Measurements from ENCODE around the gene HIPK3.
"Not testable (repeated sequence)": the region's sequence is repeated elsewhere in the genome, so short reads cannot be mapped to it uniquely, and the experiment has no call there.

The HIPK3 gene

DNA sequence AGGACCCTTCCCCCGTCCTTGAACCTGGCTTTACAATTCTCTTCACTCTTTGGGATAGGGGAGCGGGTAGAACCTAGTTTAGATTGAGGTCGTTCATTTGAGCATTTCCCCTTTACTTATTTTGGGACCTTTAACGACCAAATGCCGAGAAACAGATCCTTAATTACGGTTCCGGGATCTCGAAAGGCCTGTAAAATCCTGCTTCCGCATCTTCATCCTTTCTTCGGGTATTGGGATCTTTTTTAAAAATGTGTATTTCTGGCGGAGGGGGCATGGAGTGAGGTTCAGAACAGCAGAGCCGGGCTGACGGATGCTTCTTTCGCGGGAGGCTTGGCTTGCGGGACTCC, 395 bp upstream of the HIPK3 start:
- DNase-seq, result no peak
- TF ChIP-seq CTCF (IDR thresholded peaks at IDR 0.05; ENCODE audit: low read depth, low read length, missing control alignments), result no peak
- in situ Hi-C loops (cut with HindIII; ENCODE audit: low pct_ligation_motif_present, low sequenced_read_pairs), result no loop called here
- H3K27ac ChIP-seq, result peak overlapping the region; percentile 99
- no peaks in the 10 kb centered on the region for H3K36me3 ChIP-seq (replicated peaks)
- peak overlapping the region; percentile 90 for H3K4me3 ChIP-seq (ENCODE audit: low read depth, low read length)
- H3K27me3 ChIP-seq (replicated peaks), result no peaks in the 10 kb centered on the region

- H3K27ac ChIP-seq, result peak overlapping the region; percentile 99
- H3K27me3 ChIP-seq (replicated peaks), result no peaks in the 10 kb centered on the region
- peak; percentile 69 for DNase-seq
- H3K36me3 ChIP-seq (replicated peaks), result no peaks in the 10 kb centered on the region
- H3K4me3 ChIP-seq (ENCODE audit: low read depth, low read length), result peak overlapping the region; percentile 90
- in situ Hi-C loops (cut with HindIII; ENCODE audit: low pct_ligation_motif_present, low sequenced_read_pairs), result no loop called here
- peak; percentile 24 for TF ChIP-seq CTCF (IDR thresholded peaks at IDR 0.05; ENCODE audit: low read depth, low read length, missing control alignments)
Observed at GRCh38 chr11:33257897-33258630, 883 bp downstream of the HIPK3 start.

DNA sequence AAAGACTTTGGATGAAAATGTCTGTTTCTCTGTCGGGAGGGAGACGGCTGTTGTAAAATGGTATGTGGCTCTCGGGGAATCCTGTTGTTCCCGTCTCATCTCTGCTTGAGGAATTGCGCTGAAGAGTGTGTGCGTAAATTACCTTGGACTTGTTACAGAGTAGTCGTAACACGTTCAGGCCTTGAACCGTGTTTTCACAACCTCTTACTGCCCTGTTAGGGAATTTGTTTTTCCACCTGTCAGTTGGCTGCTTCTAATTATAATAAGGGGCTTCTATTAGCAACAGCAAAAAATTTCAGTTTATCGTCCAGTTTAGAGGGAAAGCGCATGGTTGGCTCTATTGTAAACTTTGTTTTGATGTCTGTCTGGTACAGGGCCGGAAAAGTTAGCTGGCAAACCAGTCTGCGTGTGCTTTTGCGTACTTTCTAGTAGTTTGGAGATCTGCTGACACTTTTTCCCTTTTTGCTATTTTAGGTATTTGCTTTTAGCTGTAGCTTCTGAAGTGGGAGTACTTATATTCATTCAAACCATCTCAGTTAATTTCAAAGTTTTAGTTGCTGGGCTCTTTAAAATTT, 1.5 kb downstream of the HIPK3 start:
- no peaks in the 10 kb centered on the region for H3K36me3 ChIP-seq (replicated peaks)
- H3K4me3 ChIP-seq (ENCODE audit: low read depth, low read length), result peak overlapping the region; percentile 90
- H3K27ac ChIP-seq, result peak overlapping the region; percentile 99
- H3K27me3 ChIP-seq (replicated peaks), result no peaks in the 10 kb centered on the region
- TF ChIP-seq CTCF (IDR thresholded peaks at IDR 0.05; ENCODE audit: low read depth, low read length, missing control alignments), result no peak
- in situ Hi-C loops (cut with HindIII; ENCODE audit: low pct_ligation_motif_present, low sequenced_read_pairs), result no loop called here
- peak; percentile 39 for DNase-seq

- DNase-seq, result no peak
- in situ Hi-C loops (cut with HindIII; ENCODE audit: low pct_ligation_motif_present, low sequenced_read_pairs), result no loop called here
- TF ChIP-seq CTCF (IDR thresholded peaks at IDR 0.05; ENCODE audit: low read depth, low read length, missing control alignments), result no peak
- Histone ChIP-seq H3K36me3 (replicated peaks) (no peaks in the 10 kb centered on the region), H3K4me3 (ENCODE audit: low read depth, low read length) (peak overlapping the region; percentile 90), H3K27ac (no peak overlapping the region), H3K27me3 (replicated peaks) (no peaks in the 10 kb centered on the region)
Observed at GRCh38 chr11:33259869-33260268, 2.7 kb downstream of the HIPK3 start.

GRCh38 chr11:33261350-33261749, 4.2 kb downstream of the HIPK3 start:
- H3K27me3 ChIP-seq (replicated peaks); H3K4me3 ChIP-seq (ENCODE audit: low read depth, low read length); DNase-seq; H3K36me3 ChIP-seq (replicated peaks); H3K27ac ChIP-seq; in situ Hi-C loops (cut with HindIII; ENCODE audit: low pct_ligation_motif_present, low sequenced_read_pairs): not testable (repeated sequence)

DNA sequence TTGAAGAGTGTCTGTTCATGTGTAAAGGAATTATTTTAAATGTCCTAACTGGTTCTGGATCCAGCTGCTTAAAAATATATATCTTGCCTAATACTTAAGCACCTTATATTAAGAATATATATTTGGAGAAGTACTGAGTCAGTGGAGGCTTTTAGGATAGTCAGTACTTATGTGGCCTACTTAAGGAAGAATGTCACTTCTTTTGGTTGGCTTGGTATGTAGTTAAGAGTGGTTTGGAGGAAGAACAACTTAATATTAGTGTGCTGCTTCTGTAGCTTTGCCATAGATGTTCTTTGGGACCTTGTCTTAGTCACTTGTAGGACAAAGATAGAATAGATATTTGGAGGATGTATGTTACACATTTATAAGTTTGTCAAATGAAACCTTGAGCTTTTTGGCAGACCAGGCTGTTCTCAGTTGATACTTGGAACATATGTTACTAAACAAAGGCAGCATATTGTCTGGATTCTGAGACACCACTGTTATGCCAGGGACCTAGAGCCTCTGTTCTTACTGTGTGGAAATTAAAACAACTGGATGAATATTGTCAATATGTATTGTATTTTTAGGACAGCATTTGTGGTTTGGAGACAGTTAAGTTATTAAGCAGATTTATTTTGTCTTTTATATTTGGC, 4.9 kb downstream of the HIPK3 start:
- no peak for DNase-seq
- in situ Hi-C loops (cut with HindIII; ENCODE audit: low pct_ligation_motif_present, low sequenced_read_pairs), result no loop called here
- H3K27me3 ChIP-seq (replicated peaks), result no peaks in the 10 kb centered on the region
- no peak overlapping the region for H3K4me3 ChIP-seq (ENCODE audit: low read depth, low read length)
- no peaks in the 10 kb centered on the region for H3K36me3 ChIP-seq (replicated peaks)
- no peak for TF ChIP-seq CTCF (IDR thresholded peaks at IDR 0.05; ENCODE audit: low read depth, low read length, missing control alignments)
- H3K27ac ChIP-seq, result no peak overlapping the region

Data from brain microvascular endothelial cell (primary cell).